HL-60 (cell line): ENCODE results near the gene HTR7.

Source experiments
- DNase-seq, 2 experiments: peaks; one replicate each; pipeline ENCODE4 v3.0.0-alpha.2; 2010 to 2020; ENCODE audit warnings: low read depth in 1 of 2, low spot score in 1 of 2
- H3K27ac ChIP-seq: fragments of 250-450 bp; sonication (Bioruptor Pico); replicated peaks from 2 replicates; pipeline ENCODE4 v1.5.1; 2020; ENCODE audit warnings: mild to moderate bottlenecking, moderate library complexity
- H3K27me3 ChIP-seq: fragments of 250-450 bp; sonication (Bioruptor Pico); 2 replicates; pipeline ENCODE4 v1.5.1; 2021; ENCODE audit warnings: mild to moderate bottlenecking, moderate library complexity; ENCODE audit not compliant: insufficient read depth, poor library complexity, severe bottlenecking
- H3K4me3 ChIP-seq: replicated peaks from 2 replicates; pipeline ENCODE4 v1.5.1; 2011; ENCODE audit warnings: mild to moderate bottlenecking, control low read depth, low read length; ENCODE audit not compliant: insufficient read depth
- GABPA ChIP-seq: IDR thresholded peaks from 2 replicates; pipeline ENCODE4 v1.6.1; 2012; ENCODE audit warnings: low read depth
- POLR2AphosphoS5 ChIP-seq: IDR thresholded peaks from 2 replicates; pipeline ENCODE4 v1.6.1; 2012; ENCODE audit warnings: low read depth
- REST ChIP-seq: IDR thresholded peaks from 2 replicates; pipeline ENCODE4 v1.6.1; 2012; ENCODE audit warnings: low read depth; ENCODE audit not compliant: insufficient replicate concordance
- SPI1 ChIP-seq: IDR thresholded peaks from 2 replicates; pipeline ENCODE4 v1.6.1; 2012; ENCODE audit warnings: low read depth, mild to moderate bottlenecking, borderline replicate concordance
- TF ChIP-seq, protein P1 (sequence below): IDR thresholded peaks from one replicate; pipeline ENCODE4 v1.5.1; 2011; ENCODE audit warnings: low read length, control low read depth, inconsistent platforms; ENCODE audit not compliant: insufficient read depth

The HTR7 gene

GRCh38 chr10:90865401-90865800 is 7.6 kb upstream of the HTR7 start:
- no peak for DNase-seq
- Histone ChIP-seq H3K27me3 (peaks cover 7% of the 10 kb centered on the region), H3K27ac (no peak overlapping the region), H3K4me3 (no peak overlapping the region)
- no peak for TF ChIP-seq REST
- TF ChIP-seq GABPA = no peak

DNA sequence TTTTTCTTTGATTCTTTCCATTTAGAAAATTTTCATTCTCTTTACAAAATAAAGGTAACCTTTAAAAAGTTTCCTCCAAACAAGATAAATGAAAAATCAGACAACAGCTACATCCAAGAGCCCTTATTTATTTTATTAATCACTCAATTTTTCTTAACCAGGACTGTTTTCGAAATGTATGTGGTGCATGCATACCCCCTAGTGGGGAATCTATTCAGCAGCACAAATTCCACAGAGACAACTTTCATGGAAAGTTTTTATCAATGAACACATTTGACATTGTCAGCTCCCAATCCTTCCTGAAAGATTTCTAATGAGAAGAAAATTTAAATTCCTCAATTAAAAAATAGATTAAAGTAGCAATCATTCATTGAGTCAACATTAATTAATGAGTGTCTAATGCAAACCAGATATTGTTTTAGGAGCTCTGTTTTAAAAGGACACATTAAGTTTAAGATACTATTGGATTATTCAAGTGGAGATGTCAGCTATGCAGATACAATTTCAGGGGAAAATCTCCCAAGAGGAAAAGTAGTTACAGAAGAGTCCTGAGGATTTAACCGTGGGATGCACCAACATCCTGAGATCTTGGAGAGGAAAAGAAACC is 5.2 kb upstream of the HTR7 start:
- Histone ChIP-seq H3K27me3 (peaks cover 20% of the 10 kb centered on the region), H3K27ac (no peak overlapping the region), H3K4me3 (no peak overlapping the region)
- DNase-seq = peak in 1 of 2 experiments; percentile 24
- TF ChIP-seq, protein P1, sequence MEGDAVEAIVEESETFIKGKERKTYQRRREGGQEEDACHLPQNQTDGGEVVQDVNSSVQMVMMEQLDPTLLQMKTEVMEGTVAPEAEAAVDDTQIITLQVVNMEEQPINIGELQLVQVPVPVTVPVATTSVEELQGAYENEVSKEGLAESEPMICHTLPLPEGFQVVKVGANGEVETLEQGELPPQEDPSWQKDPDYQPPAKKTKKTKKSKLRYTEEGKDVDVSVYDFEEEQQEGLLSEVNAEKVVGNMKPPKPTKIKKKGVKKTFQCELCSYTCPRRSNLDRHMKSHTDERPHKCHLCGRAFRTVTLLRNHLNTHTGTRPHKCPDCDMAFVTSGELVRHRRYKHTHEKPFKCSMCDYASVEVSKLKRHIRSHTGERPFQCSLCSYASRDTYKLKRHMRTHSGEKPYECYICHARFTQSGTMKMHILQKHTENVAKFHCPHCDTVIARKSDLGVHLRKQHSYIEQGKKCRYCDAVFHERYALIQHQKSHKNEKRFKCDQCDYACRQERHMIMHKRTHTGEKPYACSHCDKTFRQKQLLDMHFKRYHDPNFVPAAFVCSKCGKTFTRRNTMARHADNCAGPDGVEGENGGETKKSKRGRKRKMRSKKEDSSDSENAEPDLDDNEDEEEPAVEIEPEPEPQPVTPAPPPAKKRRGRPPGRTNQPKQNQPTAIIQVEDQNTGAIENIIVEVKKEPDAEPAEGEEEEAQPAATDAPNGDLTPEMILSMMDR = peak; percentile 23
- TF ChIP-seq GABPA (no peak), REST (no peak), SPI1 (no peak), POLR2AphosphoS5 (no peak)

DNA sequence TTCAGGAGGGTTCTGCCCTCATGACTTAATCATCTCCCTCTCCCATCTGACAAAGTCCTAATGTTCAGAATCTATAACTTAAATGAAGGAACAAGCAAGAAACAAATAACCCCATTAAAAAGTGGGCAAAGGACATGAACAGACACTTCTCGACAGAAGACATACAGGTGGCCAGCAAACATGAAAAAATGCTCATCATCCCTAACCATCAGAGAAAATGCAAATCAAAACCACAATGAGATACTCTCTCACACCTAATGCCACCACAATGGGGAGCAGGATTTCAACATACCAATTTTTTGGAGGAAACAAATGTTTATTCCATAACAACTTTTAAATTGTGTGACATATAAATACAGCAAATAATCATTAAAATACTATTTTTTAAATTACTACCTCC is 3.0 kb upstream of the HTR7 start:
- no peak for TF ChIP-seq GABPA
- TF ChIP-seq SPI1 = no peak
- TF ChIP-seq REST = no peak
- TF ChIP-seq, protein P1 = no peak
- TF ChIP-seq POLR2AphosphoS5 = no peak
- Histone ChIP-seq H3K27me3 (peaks cover 34% of the 10 kb centered on the region), H3K4me3 (no peak overlapping the region), H3K27ac (no peak overlapping the region)
- DNase-seq = no peak
